GM12878 (cell line): ENCODE results near the gene MPZL3. TPM values are rescaled to one million over a fixed set of nuclear protein-coding genes. Genes with fewer than 3 reads are reported as not detected.

Experiments used
- ATAC-seq: fragments of 200-7000 bp; cut with Tn5 transposase; 3 replicates; pipeline ENCODE4 v1.9.1; 2020; ENCODE audit warnings: mild to moderate bottlenecking, moderate library complexity
- BruUV-seq: library from RNA; stranded (reverse); fragments of 400-500 nt; replicated peaks from 2 replicates; lab custom pipeline; 2021; lab: Mats Ljungman, UMichigan
- CTCF ChIA-PET: fragments of 300-600 bp; sonication (Branson Sonifier 250); formaldehyde crosslinking; extraction: SDS; loops from one replicate; lab custom pipeline; 2021; ENCODE audit warnings: inconsistent platforms; lab: Yijun Ruan, JAX
- POLR2A ChIA-PET: fragments of 350-600 bp; formaldehyde crosslinking; extraction: SDS; loops from one replicate; lab custom pipeline; 2021; ENCODE audit warnings: inconsistent platforms; lab: Charles Lee
- RAD21 ChIA-PET: fragments of 300-600 bp; sonication (Branson Sonifier 250); formaldehyde crosslinking; loops from one replicate; lab custom pipeline; 2023; ENCODE audit warnings: antibody characterized with exemption; ENCODE audit not compliant: unreplicated experiment; lab: Charles Lee
- SMC1A ChIA-PET: fragments of 300-600 bp; sonication (Branson Sonifier 250); formaldehyde crosslinking; loops from one replicate; lab custom pipeline; 2023; ENCODE audit not compliant: unreplicated experiment, uncharacterized antibody; lab: Charles Lee
- DNase-seq: peaks from one replicate; pipeline ENCODE4 v3.0.0-alpha.2; 2011; ENCODE audit warnings: low read depth, low spot score
- FAIRE-seq: peaks from 3 replicates; lab custom pipeline; 2011; peaks lifted over from hg19 to GRCh38; lab: Jason Lieb, UNC
- H2AFZ ChIP-seq: 2 replicates; pipeline ENCODE4 v1.6.0; 2011; ENCODE audit warnings: low read depth, low read length, control low read depth; ENCODE audit not compliant: control insufficient read depth
- H3K27ac ChIP-seq: 2 replicates; pipeline ENCODE4 v1.5.1; 2011; ENCODE audit warnings: control low read depth; ENCODE audit not compliant: control insufficient read depth, insufficient read depth
- H3K27me3 ChIP-seq, 2 experiments: replicated peaks in 1 of 2; 2 replicates each; pipeline versions ENCODE4 v1.6.0 to v1.6.1; 2011; ENCODE audit warnings: low read length in 1 of 2; ENCODE audit not compliant: control insufficient read depth in 2 of 2, insufficient read depth in 2 of 2
- H3K36me3 ChIP-seq, 2 experiments: 2 replicates each; pipeline ENCODE4 v1.5.1; 2011; ENCODE audit warnings: low read length in 1 of 2; ENCODE audit not compliant: control insufficient read depth in 2 of 2, insufficient read depth in 2 of 2
- H3K4me1 ChIP-seq: 2 replicates; pipeline ENCODE4 v1.6.1; 2011; ENCODE audit warnings: mild to moderate bottlenecking, low read length, moderate library complexity, mixed read lengths; ENCODE audit not compliant: control insufficient read depth, insufficient read depth
- H3K4me2 ChIP-seq: 2 replicates; pipeline ENCODE4 v1.6.0; 2011; ENCODE audit warnings: control low read depth; ENCODE audit not compliant: control insufficient read depth, insufficient read depth
- H3K4me3 ChIP-seq: fragments of 200-600 bp; sonication (generic); 2 replicates; pipeline ENCODE4 v1.5.1; 2016
- H3K79me2 ChIP-seq: 2 replicates; pipeline ENCODE4 v1.6.0; 2011; ENCODE audit warnings: low read length; ENCODE audit not compliant: control insufficient read depth, insufficient read depth
- H3K9ac ChIP-seq: 2 replicates; pipeline ENCODE4 v1.8.0; 2011; ENCODE audit warnings: low read length, control low read depth, mixed read lengths; ENCODE audit not compliant: control insufficient read depth, insufficient read depth
- H3K9me3 ChIP-seq: replicated peaks from 3 replicates; pipeline ENCODE4 v1.5.1; 2011; ENCODE audit warnings: mild to moderate bottlenecking, low read length; ENCODE audit not compliant: control insufficient read depth, insufficient read depth
- H4K20me1 ChIP-seq: 2 replicates; pipeline ENCODE4 v1.6.0; 2011; ENCODE audit not compliant: control insufficient read depth, insufficient read depth
- GABPA ChIP-seq: IDR thresholded peaks from 2 replicates; pipeline ENCODE4 v1.6.1; 2014; ENCODE audit warnings: antibody characterized with exemption, low read depth, mild to moderate bottlenecking, inconsistent platforms
- POLR2A ChIP-seq: IDR thresholded peaks from 2 replicates; pipeline ENCODE4 v1.6.1; 2011; ENCODE audit warnings: low read depth, mild to moderate bottlenecking, low read length
- POLR2AphosphoS2 ChIP-seq: IDR thresholded peaks from 2 replicates; pipeline ENCODE4 v1.6.1; 2011; ENCODE audit warnings: low read depth, mild to moderate bottlenecking, low read length, improper control_type of control experiment, moderate library complexity
- RAD21 ChIP-seq: IDR thresholded peaks from 2 replicates; pipeline ENCODE4 v1.6.1; 2011; ENCODE audit warnings: mild to moderate bottlenecking, low read depth, low read length, moderate library complexity; ENCODE audit not compliant: insufficient read depth
- SMARCA5 ChIP-seq: fragments of 450-650 bp; IDR thresholded peaks from 2 replicates; pipeline ENCODE4 v1.6.1; 2017; ENCODE audit warnings: mild to moderate bottlenecking
- STAT3 ChIP-seq: IDR thresholded peaks from 2 replicates; pipeline ENCODE4 v1.6.1; 2011; ENCODE audit warnings: low read depth, low read length, improper control_type of control experiment
- WGBS: methylation state at CpG from one replicate; pipeline ENCODE4 v1.1.6; 2016; ENCODE audit warnings: low lambda C conversion rate; ENCODE audit not compliant: insufficient replicate concordance, insufficient coverage; ENCODE audit errors: missing lambda C conversion rate; 5-methylcytosine and 5-hydroxymethylcytosine counted together
- in situ Hi-C: fragments of 300-500 bp; cut with MboI; formaldehyde crosslinking; loops from 9 replicates; pipeline ENCODE4 v1.14.3; 2018; ENCODE audit warnings: mixed read lengths
- intact Hi-C: fragments of 100-400 bp; cut with micrococcal nuclease; formaldehyde crosslinking; loops from one replicate; pipeline ENCODE4 v1.14.2; 2022; ENCODE audit not compliant: unreplicated experiment
- polyA plus RNA-seq, 11 experiments: library from polyadenylated mRNA; depleted of rRNA in 4 of 11; unstranded in 6 of 11; stranded (reverse) in 5 of 11; fragments of >200 nt; fragmentation: Nextera tagmentation in 4 of 11; fragmentation: Illumina TruSeq in 1 of 11; extraction: Ambion mirVana in 4 of 11; extraction: Trizol in 1 of 11; gene quantifications; 1 replicate in 1 of 11; 2 replicates in 10 of 11; pipeline versions ENCODE4 v1.2.1 to v1.2.3, GENCODE V29; 2011 to 2016; ENCODE audit warnings: inconsistent platforms in 2 of 11, missing spikeins in 2 of 11, low read depth in 1 of 11
- total RNA-seq, 4 experiments: library from RNA; depleted of rRNA in 3 of 4; stranded (reverse); fragments of >200 nt in 3 of 4; fragmentation: Illumina TruSeq in 1 of 4; extraction: Trizol in 1 of 4; gene quantifications; 2 replicates each; pipeline versions ENCODE4 v1.2.1 to v1.2.3, GENCODE V29; 2013 to 2021
- TF ChIP-seq, protein P1 (sequence below): IDR thresholded peaks from 2 replicates; pipeline ENCODE4 v1.6.1; 2011; ENCODE audit warnings: low read depth, low read length, improper control_type of control experiment, borderline replicate concordance

The MPZL3 gene
- total and polyA plus RNA-seq, 10 of the 15 experiments (the other 5 are each of a cell fraction or from before 2014, with no cell fraction given) = 2.1 to 7.5 (median 6.2) TPM

DNA sequence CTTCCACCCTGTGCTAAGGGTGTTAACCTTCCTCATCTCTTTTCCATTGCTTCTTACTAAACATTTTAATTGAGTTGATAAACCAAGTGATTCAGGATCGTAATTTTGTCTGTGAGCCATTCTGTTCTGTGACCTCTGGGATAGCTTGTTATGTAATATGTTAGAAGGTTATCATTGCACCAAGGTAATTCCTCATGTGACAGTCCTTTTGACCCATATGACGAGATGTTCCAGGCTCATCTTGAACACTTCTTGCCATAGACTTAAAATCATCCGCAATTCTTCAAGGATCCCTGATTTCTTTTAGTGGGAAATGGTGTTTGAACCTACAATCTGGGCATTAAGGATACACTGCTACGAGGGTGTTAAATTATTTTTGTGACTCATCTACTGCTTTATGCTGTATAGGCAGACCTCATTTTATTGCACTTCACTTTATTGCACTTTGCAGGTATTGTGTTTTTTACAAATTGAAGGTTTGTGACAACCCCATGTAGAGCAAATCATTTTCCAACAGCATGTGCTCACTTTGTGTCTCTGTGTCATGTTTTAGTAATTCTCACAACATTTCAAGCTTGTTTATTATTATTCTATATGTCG, 31.0 kb upstream of the MPZL3 start:
- DNase-seq (no peak), FAIRE-seq (no peak), ATAC-seq (no peak)
- H3K36me3 ChIP-seq = no peaks in the 10 kb centered on the region
- 46% methylated on average over 5 of the region's 5 CpGs for WGBS
- ChIA-PET CTCF (interaction anchor here (1.0 to 7.9 kb wide), 7 partner anchors 13 to 89 kb away, joined by 3 to 41 read pairs (median 4); no protein-coding TSS in a partner anchor), POLR2A (interaction anchor here (0.6 kb wide), 1 partner anchor 52 kb away, joined by 5 read pairs; no protein-coding TSS in a partner anchor), SMC1A (interaction anchor here (0.9 to 4.5 kb wide), 9 partner anchors 17 to 84 kb away, joined by 3 to 28 read pairs (median 4); partner anchors contain the start of gene MPZL3), RAD21 (interaction anchor here (1.3 to 1.5 kb wide), 2 partner anchors 26 to 85 kb away, joined by 3 read pairs; no protein-coding TSS in a partner anchor)
- H3K9ac ChIP-seq = no peak overlapping the region
- no peaks in the 10 kb centered on the region for H4K20me1 ChIP-seq
- H2AFZ ChIP-seq = no peak overlapping the region
- peaks cover 9% of the 10 kb centered on the region; the same call in 1 of the 2 replicates for H3K4me1 ChIP-seq
- no peak for TF ChIP-seq POLR2A
- TF ChIP-seq, protein P1, sequence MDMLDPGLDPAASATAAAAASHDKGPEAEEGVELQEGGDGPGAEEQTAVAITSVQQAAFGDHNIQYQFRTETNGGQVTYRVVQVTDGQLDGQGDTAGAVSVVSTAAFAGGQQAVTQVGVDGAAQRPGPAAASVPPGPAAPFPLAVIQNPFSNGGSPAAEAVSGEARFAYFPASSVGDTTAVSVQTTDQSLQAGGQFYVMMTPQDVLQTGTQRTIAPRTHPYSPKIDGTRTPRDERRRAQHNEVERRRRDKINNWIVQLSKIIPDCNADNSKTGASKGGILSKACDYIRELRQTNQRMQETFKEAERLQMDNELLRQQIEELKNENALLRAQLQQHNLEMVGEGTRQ = no peak
- no peak for TF ChIP-seq STAT3
- no peak for TF ChIP-seq GABPA
- no peak for TF ChIP-seq SMARCA5
- TF ChIP-seq POLR2AphosphoS2 = no peak
- no peak for TF ChIP-seq RAD21
- H3K27ac ChIP-seq = no peak overlapping the region
- no peak overlapping the region for H3K4me2 ChIP-seq
- H3K27me3 ChIP-seq = no peaks in the 10 kb centered on the region
- intact Hi-C loops (no loop called here), in situ Hi-C loops (no loop called here)
- no peaks in the 10 kb centered on the region for H3K9me3 ChIP-seq
- no peak overlapping the region for H3K4me3 ChIP-seq
- no TSS peak for BruUV-seq
- H3K79me2 ChIP-seq = no peaks in the 10 kb centered on the region
